ENCODE measurements around the gene KLHL18. TPM values are rescaled to one million over a fixed set of nuclear protein-coding genes. Genes with fewer than 3 reads are reported as not detected.
"Not testable (repeated sequence)": the region's sequence is repeated elsewhere in the genome, so short reads cannot be mapped to it uniquely, and the experiment has no call there.

KLHL18 gene
- total and polyA plus RNA-seq, 2 donors, result 11.9 to 13.1 TPM

- DNase-seq (ENCODE audit: extremely low spot score); H3K4me3 ChIP-seq (ENCODE audit: low read depth, low read length); H3K36me3 ChIP-seq (ENCODE audit: insufficient read depth); H3K4me1 ChIP-seq (ENCODE audit: insufficient read depth); H3K27ac ChIP-seq (ENCODE audit: low read depth): not testable (repeated sequence)
- 97% methylated on average over 27 of the region's 28 CpGs for WGBS
These were observed 26.5 kb downstream of the KLHL18 start for GRCh38 chr3:47309231-47309630.

GRCh38 chr3:47310391-47310790, 27.6 kb downstream of the KLHL18 start:
- peaks cover 1% of the 10 kb centered on the region for H3K36me3 ChIP-seq (ENCODE audit: insufficient read depth)
- H3K27ac ChIP-seq (ENCODE audit: low read depth), result no peak overlapping the region
- no peaks in the 10 kb centered on the region for H3K4me1 ChIP-seq (ENCODE audit: insufficient read depth)
- DNase-seq (ENCODE audit: extremely low spot score), result no peak
- no peak overlapping the region for H3K4me3 ChIP-seq (ENCODE audit: low read depth, low read length)
- WGBS, result 84% methylated on average over 4 of the region's 4 CpGs

- H3K4me3 ChIP-seq (ENCODE audit: low read depth, low read length), result no peak overlapping the region
- H3K4me1 ChIP-seq (ENCODE audit: insufficient read depth), result no peaks in the 10 kb centered on the region
- no peaks in the 10 kb centered on the region for H3K36me3 ChIP-seq (ENCODE audit: insufficient read depth)
- DNase-seq (ENCODE audit: extremely low spot score), result no peak
- no peak overlapping the region for H3K27ac ChIP-seq (ENCODE audit: low read depth)
- WGBS, result 90% methylated on average over 1 of the region's 1 CpG
These were observed 30.8 kb downstream of the KLHL18 start for GRCh38 chr3:47313341-47314055.

GRCh38 chr3:47314056-47314764, 31.5 kb downstream of the KLHL18 start:
- H3K36me3 ChIP-seq (ENCODE audit: insufficient read depth), result no peaks in the 10 kb centered on the region
- no peak overlapping the region for H3K4me3 ChIP-seq (ENCODE audit: low read depth, low read length)
- no peaks in the 10 kb centered on the region for H3K4me1 ChIP-seq (ENCODE audit: insufficient read depth)
- no peak overlapping the region for H3K27ac ChIP-seq (ENCODE audit: low read depth)
- 92% methylated on average over 8 of the region's 8 CpGs for WGBS
- no peak for DNase-seq (ENCODE audit: extremely low spot score)

- WGBS, result 72% methylated on average over 5 of the region's 5 CpGs
These were observed 32.4 kb downstream of the KLHL18 start for GRCh38 chr3:47315069-47315647.

GRCh38 chr3:47316151-47316550, 33.4 kb downstream of the KLHL18 start:
- not testable (repeated sequence) for H3K27ac ChIP-seq (ENCODE audit: low read depth); H3K4me1 ChIP-seq (ENCODE audit: insufficient read depth); H3K4me3 ChIP-seq (ENCODE audit: low read depth, low read length); DNase-seq (ENCODE audit: extremely low spot score); H3K36me3 ChIP-seq (ENCODE audit: insufficient read depth)
- WGBS, result 92% methylated on average over 1 of the region's 1 CpG

More at GRCh38 chr3:47315069-47315647, 32.4 kb downstream of the KLHL18 start:
- H3K4me1 ChIP-seq (ENCODE audit: insufficient read depth), result no peaks in the 10 kb centered on the region
- H3K27ac ChIP-seq (ENCODE audit: low read depth), result no peak overlapping the region
- DNase-seq (ENCODE audit: extremely low spot score), result no peak
- H3K4me3 ChIP-seq (ENCODE audit: low read depth, low read length), result no peak overlapping the region
- no peaks in the 10 kb centered on the region for H3K36me3 ChIP-seq (ENCODE audit: insufficient read depth)

- 45% methylated on average over 1 of the region's 1 CpG for WGBS
- no peak overlapping the region for H3K27ac ChIP-seq (ENCODE audit: low read depth)
- H3K36me3 ChIP-seq (ENCODE audit: insufficient read depth), result peaks cover 3% of the 10 kb centered on the region
These were observed 36.2 kb downstream of the KLHL18 start for GRCh38 chr3:47318916-47319315.

GRCh38 chr3:47319956-47320355, 37.2 kb downstream of the KLHL18 start:
- WGBS, result 50% methylated on average over 2 of the region's 2 CpGs
- Histone ChIP-seq H3K27ac (ENCODE audit: low read depth) (no peak overlapping the region), H3K36me3 (ENCODE audit: insufficient read depth) (peaks cover 3% of the 10 kb centered on the region), H3K4me3 (ENCODE audit: low read depth, low read length) (no peak overlapping the region), H3K4me1 (ENCODE audit: insufficient read depth) (no peaks in the 10 kb centered on the region)
- DNase-seq (ENCODE audit: extremely low spot score), result no peak

More at GRCh38 chr3:47318916-47319315, 36.2 kb downstream of the KLHL18 start:
- no peaks in the 10 kb centered on the region for H3K4me1 ChIP-seq (ENCODE audit: insufficient read depth)
- DNase-seq (ENCODE audit: extremely low spot score), result no peak
- no peak overlapping the region for H3K4me3 ChIP-seq (ENCODE audit: low read depth, low read length)

- H3K27ac ChIP-seq (ENCODE audit: low read depth), result no peak overlapping the region
- H3K4me3 ChIP-seq (ENCODE audit: low read depth, low read length), result no peak overlapping the region
- DNase-seq (ENCODE audit: extremely low spot score), result no peak
- H3K36me3 ChIP-seq (ENCODE audit: insufficient read depth), result peaks cover 3% of the 10 kb centered on the region
- 80% methylated on average over 8 of the region's 8 CpGs for WGBS
- no peaks in the 10 kb centered on the region for H3K4me1 ChIP-seq (ENCODE audit: insufficient read depth)
These were observed 40.9 kb downstream of the KLHL18 start for GRCh38 chr3:47323431-47324277.

GRCh38 chr3:47324278-47324865, 41.6 kb downstream of the KLHL18 start:
- DNase-seq (ENCODE audit: extremely low spot score), result peak; percentile 63
- under 1% methylated on average over 2 of the region's 2 CpGs for WGBS
- no peaks in the 10 kb centered on the region for H3K4me1 ChIP-seq (ENCODE audit: insufficient read depth)
- H3K4me3 ChIP-seq (ENCODE audit: low read depth, low read length), result no peak overlapping the region
- peaks cover 3% of the 10 kb centered on the region for H3K36me3 ChIP-seq (ENCODE audit: insufficient read depth)
- no peak overlapping the region for H3K27ac ChIP-seq (ENCODE audit: low read depth)

GRCh38 chr3:47333907-47334306, 51.2 kb downstream of the KLHL18 start:
- Histone ChIP-seq H3K36me3 (ENCODE audit: insufficient read depth) (peaks cover 14% of the 10 kb centered on the region), H3K4me3 (ENCODE audit: low read depth, low read length) (no peak overlapping the region), H3K27ac (ENCODE audit: low read depth) (no peak overlapping the region), H3K4me1 (ENCODE audit: insufficient read depth) (no peaks in the 10 kb centered on the region)
- 80% methylated on average over 3 of the region's 3 CpGs for WGBS
- DNase-seq (ENCODE audit: extremely low spot score), result no peak

- Histone ChIP-seq H3K27ac (ENCODE audit: low read depth) (no peak overlapping the region), H3K36me3 (ENCODE audit: insufficient read depth) (peaks cover 14% of the 10 kb centered on the region), H3K4me1 (ENCODE audit: insufficient read depth) (no peaks in the 10 kb centered on the region), H3K4me3 (ENCODE audit: low read depth, low read length) (no peak overlapping the region)
- WGBS, result 90% methylated on average over 5 of the region's 5 CpGs
- DNase-seq (ENCODE audit: extremely low spot score), result no peak
These were observed 54.9 kb downstream of the KLHL18 start for GRCh38 chr3:47337656-47338055.

- H3K4me1 ChIP-seq (ENCODE audit: insufficient read depth), result no peaks in the 10 kb centered on the region
- H3K36me3 ChIP-seq (ENCODE audit: insufficient read depth), result peaks cover 11% of the 10 kb centered on the region
- DNase-seq (ENCODE audit: extremely low spot score), result no peak
- no peak overlapping the region for H3K27ac ChIP-seq (ENCODE audit: low read depth)
- H3K4me3 ChIP-seq (ENCODE audit: low read depth, low read length), result no peak overlapping the region
- 97% methylated on average over 2 of the region's 2 CpGs for WGBS
These were observed 57.2 kb downstream of the KLHL18 start for GRCh38 chr3:47339951-47340350.
